SK-N-SH treated with all-trans-retinoic acid at 6 μM for 48 hours (cell line): Measurements from ENCODE around the gene IL6.

Experiments used
- ARNTL ChIP-seq: fragments of 450-650 bp; formaldehyde crosslinking; IDR thresholded peaks from 2 replicates; pipeline ENCODE4 v1.5.0; 2020; ENCODE audit warnings: low read depth, mild to moderate bottlenecking, moderate library complexity, borderline replicate concordance
- BACH2 ChIP-seq: fragments of 250-450 bp; sonication (Bioruptor Pico); IDR thresholded peaks from 2 replicates; pipeline ENCODE4 v1.9.0; 2021; ENCODE audit warnings: mild to moderate bottlenecking, borderline replicate concordance
- CREB5 ChIP-seq: fragments of 250-450 bp; sonication (Bioruptor Pico); IDR thresholded peaks from 2 replicates; pipeline ENCODE4 v1.5.1; 2020; ENCODE audit warnings: low read depth, mild to moderate bottlenecking, moderate library complexity
- ESRRG ChIP-seq: fragments of 250-450 bp; sonication (Bioruptor Pico); IDR thresholded peaks from 2 replicates; pipeline ENCODE4 v1.6.1; 2021; ENCODE audit warnings: mild to moderate bottlenecking
- GLIS3 ChIP-seq: fragments of 250-450 bp; sonication (Bioruptor Pico); IDR thresholded peaks from 2 replicates; pipeline ENCODE4 v1.5.0; 2020; ENCODE audit warnings: mild to moderate bottlenecking, moderate library complexity
- PATZ1 ChIP-seq: fragments of 250-450 bp; sonication (Bioruptor Pico); IDR thresholded peaks from 2 replicates; pipeline ENCODE4 v1.8.0; 2020; ENCODE audit warnings: mild to moderate bottlenecking, moderate library complexity, borderline replicate concordance
- RARB ChIP-seq: fragments of 250-450 bp; sonication (Bioruptor Pico); IDR thresholded peaks from 2 replicates; pipeline ENCODE4 v1.8.0; 2021; ENCODE audit warnings: mild to moderate bottlenecking, moderate library complexity
- SNAI2 ChIP-seq: fragments of 250-450 bp; sonication (Bioruptor Pico); IDR thresholded peaks from 2 replicates; pipeline ENCODE4 v1.5.0; 2020; ENCODE audit warnings: mild to moderate bottlenecking, moderate library complexity
- ZFP30 ChIP-seq: fragments of 450-650 bp; formaldehyde crosslinking; IDR thresholded peaks from 2 replicates; pipeline ENCODE4 v1.5.0; 2022; ENCODE audit warnings: mild to moderate bottlenecking, moderate library complexity

GRCh38 chr7:22697876-22698606 is 29.0 kb upstream of the IL6 start:
- TF ChIP-seq ARNTL (CRISPR knock-in tag) (no peak), PATZ1 (CRISPR knock-in tag) (no peak), ZFP30 (CRISPR knock-in tag) (no peak), CREB5 (CRISPR knock-in tag) (no peak), SNAI2 (CRISPR knock-in tag) (no peak), RARB (CRISPR knock-in tag) (no peak), BACH2 (no peak), ESRRG (CRISPR knock-in tag) (no peak), GLIS3 (no peak)
